Stomach (tissue), 9 donors: ENCODE measurements around the gene ARPC1A. TPM values are rescaled to one million over a fixed set of nuclear protein-coding genes. Genes with fewer than 3 reads are reported as not detected.
"Not testable (repeated sequence)": the region's sequence is repeated elsewhere in the genome, so short reads cannot be mapped to it uniquely, and the experiment has no call there.

Source experiments
- DNase-seq, 2 donors: peaks; one replicate each; pipeline versions ENCODE4 v3.0.0 to v3.0.0-alpha.2; 2013 to 2019
- H3K27ac ChIP-seq, 5 donors: fragments of 200-600 bp in 4 of 5; sonication (generic) in 4 of 5; one replicate each; pipeline ENCODE4 v1.5.1; 2013 to 2019; ENCODE audit warnings: mild to moderate bottlenecking in 1 of 5, moderate library complexity in 1 of 5
- H3K27me3 ChIP-seq, 3 donors: fragments of 200-600 bp; sonication (generic); one replicate each; pipeline ENCODE4 v1.5.1; 2017 to 2019; ENCODE audit warnings: mixed run types in 1 of 3
- H3K36me3 ChIP-seq, 4 donors: fragments of 200-600 bp; sonication (generic); 1 replicate in 3 of 4; 2 replicates in 1 of 4; pipeline ENCODE4 v1.5.1; 2016 to 2019
- H3K4me1 ChIP-seq, 4 donors: fragments of 200-600 bp; sonication (generic); one replicate each; pipeline ENCODE4 v1.5.1; 2016 to 2019
- H3K4me3 ChIP-seq, 4 donors: fragments of 200-600 bp; sonication (generic) in 3 of 4; one replicate each; pipeline ENCODE4 v1.5.1; 2016 to 2019; ENCODE audit warnings: mild to moderate bottlenecking in 1 of 4
- H3K9me3 ChIP-seq, 4 donors: fragments of 200-600 bp; sonication (generic); one replicate each; pipeline ENCODE4 v1.5.1; 2016 to 2019
- EP300 ChIP-seq: sonication (generic); formaldehyde crosslinking; IDR thresholded peaks from one replicate; pipeline ENCODE4 v1.6.1; 2017; ENCODE audit warnings: antibody characterized with exemption
- POLR2A ChIP-seq, 4 donors: fragments of 450-650 bp; IDR thresholded peaks; one replicate each; pipeline ENCODE4 v1.6.1; 2016; ENCODE audit warnings: antibody characterized with exemption in 4 of 4, control low read depth in 2 of 4, mild to moderate bottlenecking in 1 of 4, moderate library complexity in 1 of 4
- POLR2AphosphoS5 ChIP-seq, 3 donors: sonication (generic); formaldehyde crosslinking; IDR thresholded peaks; one replicate each; pipeline ENCODE4 v1.6.1; 2016; ENCODE audit warnings: antibody characterized with exemption in 3 of 3
- WGBS, 5 donors: extraction: QIAGEN DNeasy Blood & Tissue Kit in 3 of 5; methylation state at CpG; one replicate each; pipeline versions ENCODE4 v1.1.5 to v1.1.7; 2013 to 2018; 5-methylcytosine and 5-hydroxymethylcytosine counted together
- intact Hi-C: fragments of 100-400 bp; cut with DNase I; formaldehyde crosslinking; loops from one replicate; pipeline ENCODE4 v1.15.1; 2023; ENCODE audit warnings: low total_unique reads
- polyA plus RNA-seq, 3 donors: library from polyadenylated mRNA; stranded (reverse); fragments of 200-250 nt; gene quantifications; one replicate each; pipeline ENCODE4 v1.2.3, GENCODE V29; 2013
- total RNA-seq, 5 donors: library from RNA; depleted of rRNA; stranded (reverse); fragments of >200 nt; gene quantifications; one replicate each; pipeline versions ENCODE4 v1.1.0 to v1.2.3, GENCODE V29; 2014 to 2016
- TF ChIP-seq, protein P1 (sequence below), 7 experiments: fragments of 450-650 bp in 4 of 7; fragments of 200-600 bp in 3 of 7; sonication (generic) in 3 of 7; IDR thresholded peaks; one replicate each; pipeline ENCODE4 v1.5.1; 2016 to 2019; ENCODE audit warnings: antibody characterized with exemption in 7 of 7, control low read depth in 2 of 7, mild to moderate bottlenecking in 1 of 7
- donor health status: healthy with polysubstance abuse.
- donor health status: Bipolar disorder and iron deficiency.
- donor health status: healthy.

The ARPC1A gene
- total and polyA plus RNA-seq, 8 donors, result 93.3 to 344 (median 142) TPM

DNA sequence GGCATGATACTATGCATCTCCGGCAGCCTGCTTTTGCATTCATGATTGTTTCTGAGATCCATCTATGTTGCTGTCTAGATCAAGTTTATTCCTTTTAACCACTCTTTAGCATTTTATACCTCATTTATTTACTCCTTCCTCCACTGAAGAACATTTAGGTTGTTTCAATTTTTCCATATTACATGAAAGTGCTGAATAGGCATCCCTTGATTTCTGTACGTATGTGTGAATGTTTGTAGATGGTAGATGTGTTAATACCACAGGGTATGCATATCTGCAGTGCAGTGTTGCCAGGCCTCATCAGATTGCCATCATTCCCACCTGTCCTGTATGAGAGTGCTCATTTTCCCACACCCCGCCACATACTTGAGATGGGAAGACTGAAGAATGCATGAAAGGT, 13.9 kb downstream of the ARPC1A start:
- no peak overlapping the region for H3K4me3 ChIP-seq
- H3K36me3 ChIP-seq, result peaks cover 72 to 100% (median 99%) of the 10 kb centered on the region in 4 donors
- no peaks in the 10 kb centered on the region for H3K27me3 ChIP-seq
- no peaks in the 10 kb centered on the region for H3K9me3 ChIP-seq
- 94 to 99% (median 97%) methylated on average over 3 of the region's 3 CpGs for whole genome bisulfite sequencing, 5 donors
- TF ChIP-seq POLR2AphosphoS5 (IDR thresholded peaks at IDR 0.05) (no peak), EP300 (no peak), POLR2A (IDR thresholded peaks at IDR 0.05) (no peak)
- TF ChIP-seq, protein P1, sequence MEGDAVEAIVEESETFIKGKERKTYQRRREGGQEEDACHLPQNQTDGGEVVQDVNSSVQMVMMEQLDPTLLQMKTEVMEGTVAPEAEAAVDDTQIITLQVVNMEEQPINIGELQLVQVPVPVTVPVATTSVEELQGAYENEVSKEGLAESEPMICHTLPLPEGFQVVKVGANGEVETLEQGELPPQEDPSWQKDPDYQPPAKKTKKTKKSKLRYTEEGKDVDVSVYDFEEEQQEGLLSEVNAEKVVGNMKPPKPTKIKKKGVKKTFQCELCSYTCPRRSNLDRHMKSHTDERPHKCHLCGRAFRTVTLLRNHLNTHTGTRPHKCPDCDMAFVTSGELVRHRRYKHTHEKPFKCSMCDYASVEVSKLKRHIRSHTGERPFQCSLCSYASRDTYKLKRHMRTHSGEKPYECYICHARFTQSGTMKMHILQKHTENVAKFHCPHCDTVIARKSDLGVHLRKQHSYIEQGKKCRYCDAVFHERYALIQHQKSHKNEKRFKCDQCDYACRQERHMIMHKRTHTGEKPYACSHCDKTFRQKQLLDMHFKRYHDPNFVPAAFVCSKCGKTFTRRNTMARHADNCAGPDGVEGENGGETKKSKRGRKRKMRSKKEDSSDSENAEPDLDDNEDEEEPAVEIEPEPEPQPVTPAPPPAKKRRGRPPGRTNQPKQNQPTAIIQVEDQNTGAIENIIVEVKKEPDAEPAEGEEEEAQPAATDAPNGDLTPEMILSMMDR (IDR thresholded peaks at IDR 0.05), result no peak
- no peak for DNase-seq
- intact Hi-C loops, result no loop called here
- no peaks in the 10 kb centered on the region for H3K4me1 ChIP-seq
- no peak overlapping the region for H3K27ac ChIP-seq

DNA sequence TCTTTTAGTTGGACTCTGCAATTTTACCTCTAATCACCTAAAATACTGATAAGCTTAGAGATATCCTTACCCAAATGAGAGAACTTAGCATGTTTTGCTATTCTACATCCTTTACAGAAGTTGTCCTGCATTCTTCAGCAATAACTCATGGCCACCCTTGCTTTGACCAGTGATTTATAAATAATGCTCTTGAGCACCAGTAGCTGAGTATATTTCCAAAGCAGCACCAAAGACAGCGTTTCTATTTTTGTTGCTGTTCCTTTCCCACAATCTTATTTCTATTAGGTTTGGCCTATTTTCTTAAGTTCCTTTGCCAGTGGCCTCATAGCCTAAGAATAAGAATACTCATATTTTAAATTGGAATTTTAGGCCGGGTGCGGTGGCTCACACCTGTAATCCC, 15.0 kb downstream of the ARPC1A start:
- no peaks in the 10 kb centered on the region for H3K9me3 ChIP-seq
- H3K36me3 ChIP-seq, result peaks cover 65 to 99% (median 99%) of the 10 kb centered on the region in 4 donors
- 89 to 99% (median 92%) methylated on average over 3 of the region's 3 CpGs for WGBS, 5 donors
- TF ChIP-seq EP300, result no peak
- TF ChIP-seq, protein P1 (IDR thresholded peaks at IDR 0.05), result no peak
- no peak for TF ChIP-seq POLR2A (IDR thresholded peaks at IDR 0.05)
- TF ChIP-seq POLR2AphosphoS5 (IDR thresholded peaks at IDR 0.05), result no peak
- no peak overlapping the region for H3K4me3 ChIP-seq
- intact Hi-C loops, result no loop called here
- DNase-seq, result no peak
- H3K27ac ChIP-seq, result no peak overlapping the region
- H3K27me3 ChIP-seq, result no peaks in the 10 kb centered on the region
- no peaks in the 10 kb centered on the region for H3K4me1 ChIP-seq

DNA sequence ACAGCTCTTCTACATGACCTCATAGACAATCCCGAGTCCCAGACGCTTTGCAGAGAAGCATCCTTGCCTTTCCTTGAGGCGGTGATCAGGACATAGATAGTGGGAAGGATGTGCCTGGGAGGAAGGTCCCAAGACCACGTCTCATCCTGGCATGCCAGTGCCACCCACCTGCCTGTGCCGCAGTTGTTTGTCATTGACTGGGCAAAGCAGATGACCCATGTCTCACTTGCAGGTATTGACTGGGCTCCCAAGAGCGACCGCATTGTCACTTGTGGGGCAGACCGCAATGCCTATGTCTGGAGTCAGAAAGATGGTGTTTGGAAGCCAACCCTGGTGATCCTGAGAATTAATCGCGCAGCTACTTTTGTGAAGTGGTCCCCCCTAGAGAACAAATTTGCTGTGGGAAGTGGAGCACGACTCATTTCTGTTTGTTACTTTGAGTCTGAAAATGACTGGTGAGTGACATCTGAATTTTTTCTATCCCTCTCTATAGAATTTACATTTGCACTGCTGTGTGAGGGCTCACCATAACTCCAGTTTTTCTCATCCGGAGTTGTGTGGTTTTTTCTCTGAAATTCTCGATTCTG, 18.5 kb downstream of the ARPC1A start:
- Histone ChIP-seq H3K9me3 (no peaks in the 10 kb centered on the region), H3K4me3 (no peak overlapping the region), H3K27ac (no peak overlapping the region), H3K36me3 (peaks cover 62 to 99% (median 98%) of the 10 kb centered on the region in 4 donors), H3K27me3 (no peaks in the 10 kb centered on the region), H3K4me1 (no peaks in the 10 kb centered on the region)
- DNase-seq, result no peak
- intact Hi-C loops, result no loop called here
- WGBS, 5 donors, result 92 to 95% (median 94%) methylated on average over 13 of the region's 13 CpGs
- no peak for TF ChIP-seq POLR2AphosphoS5 (IDR thresholded peaks at IDR 0.05)
- no peak for TF ChIP-seq POLR2A (IDR thresholded peaks at IDR 0.05)
- TF ChIP-seq EP300, result no peak
- TF ChIP-seq, protein P1 (IDR thresholded peaks at IDR 0.05), result no peak

DNA sequence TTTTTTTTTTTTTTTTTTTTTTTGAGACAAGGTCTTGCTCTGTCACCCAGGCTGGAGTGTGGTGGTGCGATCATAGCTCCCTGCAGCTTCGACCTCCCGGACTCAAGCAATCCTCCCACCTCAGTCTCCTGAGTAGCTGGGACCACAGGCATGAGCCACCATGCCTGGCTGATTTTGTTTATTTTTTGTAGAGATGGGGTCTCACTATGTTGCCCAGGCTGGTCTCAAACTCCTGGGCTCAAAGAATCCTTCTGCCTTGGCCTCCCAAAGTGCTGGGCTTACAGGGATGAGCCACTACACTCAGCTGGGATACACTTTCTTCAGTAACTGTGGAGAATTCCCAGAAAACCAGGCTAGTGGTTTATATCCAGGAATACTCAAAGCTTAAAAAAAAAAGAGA, 24.9 kb downstream of the ARPC1A start:
- H3K4me3 ChIP-seq, H3K9me3 ChIP-seq, intact Hi-C loops, H3K27ac ChIP-seq, H3K27me3 ChIP-seq, H3K4me1 ChIP-seq: not testable (repeated sequence)
- DNase-seq, result peak in 1 of 2 donors; percentile 18
- H3K36me3 ChIP-seq, result peaks cover 77 to 100% (median 100%) of the 10 kb centered on the region in 4 donors
- 85 to 100% (median 98%) methylated on average over 3 of the region's 3 CpGs for WGBS, 5 donors

DNA sequence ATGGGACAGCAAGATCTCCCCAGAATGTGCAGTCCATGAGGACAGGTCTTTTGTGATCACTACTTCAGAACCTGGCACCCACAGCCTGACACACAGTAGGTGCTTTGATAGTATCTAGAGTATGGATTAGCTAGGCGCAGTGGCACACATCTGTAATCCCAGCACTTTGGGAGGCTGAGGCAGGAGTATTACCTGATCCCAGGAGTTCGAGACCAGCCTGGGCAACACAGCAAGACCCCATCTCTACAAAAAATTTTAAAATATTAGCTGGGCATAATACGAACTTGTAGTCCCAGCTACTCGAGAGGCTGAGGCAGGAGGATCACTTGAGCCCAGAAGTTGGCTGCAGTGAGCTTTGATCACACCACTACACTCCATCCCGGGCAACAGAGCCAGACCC, 26.5 kb downstream of the ARPC1A start:
- WGBS, 5 donors, result 91 to 98% (median 95%) methylated on average over 5 of the region's 5 CpGs
- Histone ChIP-seq H3K4me1 (no peaks in the 10 kb centered on the region), H3K4me3 (no peak overlapping the region), H3K27me3 (no peaks in the 10 kb centered on the region), H3K27ac (no peak overlapping the region), H3K36me3 (peaks cover 85 to 100% (median 100%) of the 10 kb centered on the region in 4 donors), H3K9me3 (no peaks in the 10 kb centered on the region)
- no peak for TF ChIP-seq EP300
- TF ChIP-seq POLR2AphosphoS5 (IDR thresholded peaks at IDR 0.05), result no peak
- TF ChIP-seq, protein P1 (IDR thresholded peaks at IDR 0.05), result no peak
- no peak for TF ChIP-seq POLR2A (IDR thresholded peaks at IDR 0.05)
- no peak for DNase-seq
- intact Hi-C loops, result no loop called here
